Natural killer cell (primary cell): Measurements from ENCODE around the gene NFXL1. TPM values are rescaled to one million over a fixed set of nuclear protein-coding genes. Genes with fewer than 3 reads are reported as not detected.

Source experiments
- ATAC-seq, 3 donors: fragments of 150-1000 bp in 2 of 3; fragments of 200-7000 bp in 1 of 3; cut with Tn5 transposase; 1 replicate in 1 of 3; 2 replicates in 2 of 3; pipeline ENCODE4 v1.10.0; 2021; ENCODE audit warnings: mild to moderate bottlenecking in 2 of 3, moderate library complexity in 2 of 3
- DNase-seq, 2 donors: peaks; one replicate each; pipeline versions ENCODE4 v3.0.0 to v3.0.0-alpha.2; 2013 to 2021; ENCODE audit warnings: mixed read lengths in 1 of 2
- H3K27ac ChIP-seq: one replicate; pipeline ENCODE4 v1.5.1; 2013; ENCODE audit warnings: mild to moderate bottlenecking, low read length
- H3K27me3 ChIP-seq: one replicate; pipeline ENCODE4 v1.6.1; 2013; ENCODE audit warnings: low read length; ENCODE audit not compliant: control insufficient read depth, insufficient read depth
- H3K36me3 ChIP-seq: one replicate; pipeline ENCODE4 v1.6.1; 2013; ENCODE audit warnings: low read length; ENCODE audit not compliant: control insufficient read depth, insufficient read depth
- H3K4me1 ChIP-seq: one replicate; pipeline ENCODE4 v1.6.1; 2013; ENCODE audit warnings: low read length; ENCODE audit not compliant: control insufficient read depth, insufficient read depth
- H3K4me3 ChIP-seq: one replicate; pipeline ENCODE4 v1.5.1; 2013; ENCODE audit warnings: low read length
- H3K9me3 ChIP-seq: one replicate; pipeline ENCODE4 v1.6.1; 2013; ENCODE audit warnings: low read length; ENCODE audit not compliant: control insufficient read depth, insufficient read depth
- H3K27ac Mint-ChIP-seq, 2 donors: one replicate each; pipeline ENCODE4 v1.8.0; 2022; ENCODE audit warnings: mild to moderate bottlenecking in 2 of 2, mixed read lengths in 2 of 2, moderate library complexity in 1 of 2
- H3K27me3 Mint-ChIP-seq, 2 donors: one replicate each; pipeline ENCODE4 v1.8.0; 2022; ENCODE audit warnings: low read depth in 2 of 2, mixed read lengths in 2 of 2
- H3K36me3 Mint-ChIP-seq: one replicate; pipeline ENCODE4 v1.8.0; 2022; ENCODE audit warnings: mixed read lengths
- H3K4me1 Mint-ChIP-seq, 2 donors: one replicate each; pipeline ENCODE4 v1.8.0; 2022; ENCODE audit warnings: mixed read lengths in 2 of 2
- H3K4me3 Mint-ChIP-seq: one replicate; pipeline ENCODE4 v1.8.0; 2022; ENCODE audit warnings: mild to moderate bottlenecking, moderate library complexity, mixed read lengths
- H3K9me3 Mint-ChIP-seq, 2 donors: one replicate each; pipeline ENCODE4 v1.8.0; 2022; ENCODE audit warnings: mixed read lengths in 2 of 2
- WGBS: methylation state at CpG from one replicate; pipeline ENCODE4 v1.1.7; 2013; ENCODE audit warnings: missing lambda C conversion rate; ENCODE audit not compliant: insufficient coverage; 5-methylcytosine and 5-hydroxymethylcytosine counted together
- intact Hi-C: fragments of 100-400 bp; cut with micrococcal nuclease; formaldehyde crosslinking; loops from one replicate; pipeline ENCODE4 v1.14.2; 2022
- total RNA-seq, 4 donors: library from RNA; stranded (reverse); fragments of 120-200 nt in 1 of 4; gene quantifications; one replicate each; pipeline versions ENCODE4 v1.2.3 to v1.2.4, GENCODE V29; 2013 to 2022
- TF ChIP-seq, protein P1 (sequence below): fragments of 200-600 bp; IDR thresholded peaks from one replicate; pipeline ENCODE4 v1.8.0; 2022; ENCODE audit warnings: antibody characterized with exemption

Gene NFXL1
- total RNA-seq, 3 donors from 2014 or later (not counting 1 experiment from before 2014, with no cell fraction given) = 6.5 to 11.4 (median 9.9) TPM

DNA sequence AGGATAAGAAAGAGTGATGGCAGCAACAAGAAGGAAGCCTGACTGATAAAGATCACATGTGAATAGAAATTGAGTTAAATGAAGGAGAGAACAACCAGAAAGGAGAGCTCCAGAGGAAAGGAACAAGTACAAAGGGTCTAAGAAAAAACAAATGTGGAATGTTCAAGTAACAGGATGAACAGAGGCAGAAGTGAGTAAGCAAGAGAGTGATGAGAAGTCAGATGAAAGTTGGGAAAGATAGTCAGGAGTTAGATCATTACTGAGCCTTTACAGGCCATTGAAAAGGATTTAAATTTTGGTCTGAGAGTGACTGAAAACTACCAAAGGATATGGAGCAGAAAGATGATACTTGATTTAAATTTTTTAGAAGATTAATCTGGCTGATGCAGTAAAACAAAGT, 38.1 kb downstream of the NFXL1 start:
- no peak overlapping the region for H3K27ac ChIP-seq
- ATAC-seq = no peak
- peaks cover 36% of the 10 kb centered on the region for H3K36me3 Mint-ChIP-seq
- no peaks in the 10 kb centered on the region for H3K27me3 ChIP-seq
- H3K9me3 Mint-ChIP-seq = no peaks in the 10 kb centered on the region
- H3K4me3 Mint-ChIP-seq = no peak overlapping the region
- H3K9me3 ChIP-seq = no peaks in the 10 kb centered on the region
- H3K36me3 ChIP-seq = peaks cover 44% of the 10 kb centered on the region
- no peak overlapping the region for H3K4me3 ChIP-seq
- H3K27ac Mint-ChIP-seq = no peak overlapping the region
- no peaks in the 10 kb centered on the region for H3K27me3 Mint-ChIP-seq
- TF ChIP-seq, protein P1, sequence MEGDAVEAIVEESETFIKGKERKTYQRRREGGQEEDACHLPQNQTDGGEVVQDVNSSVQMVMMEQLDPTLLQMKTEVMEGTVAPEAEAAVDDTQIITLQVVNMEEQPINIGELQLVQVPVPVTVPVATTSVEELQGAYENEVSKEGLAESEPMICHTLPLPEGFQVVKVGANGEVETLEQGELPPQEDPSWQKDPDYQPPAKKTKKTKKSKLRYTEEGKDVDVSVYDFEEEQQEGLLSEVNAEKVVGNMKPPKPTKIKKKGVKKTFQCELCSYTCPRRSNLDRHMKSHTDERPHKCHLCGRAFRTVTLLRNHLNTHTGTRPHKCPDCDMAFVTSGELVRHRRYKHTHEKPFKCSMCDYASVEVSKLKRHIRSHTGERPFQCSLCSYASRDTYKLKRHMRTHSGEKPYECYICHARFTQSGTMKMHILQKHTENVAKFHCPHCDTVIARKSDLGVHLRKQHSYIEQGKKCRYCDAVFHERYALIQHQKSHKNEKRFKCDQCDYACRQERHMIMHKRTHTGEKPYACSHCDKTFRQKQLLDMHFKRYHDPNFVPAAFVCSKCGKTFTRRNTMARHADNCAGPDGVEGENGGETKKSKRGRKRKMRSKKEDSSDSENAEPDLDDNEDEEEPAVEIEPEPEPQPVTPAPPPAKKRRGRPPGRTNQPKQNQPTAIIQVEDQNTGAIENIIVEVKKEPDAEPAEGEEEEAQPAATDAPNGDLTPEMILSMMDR = no peak
- H3K4me1 Mint-ChIP-seq = no peaks in the 10 kb centered on the region
- no peaks in the 10 kb centered on the region for H3K4me1 ChIP-seq
- DNase-seq = no peak
- intact Hi-C loops = no loop called here

DNA sequence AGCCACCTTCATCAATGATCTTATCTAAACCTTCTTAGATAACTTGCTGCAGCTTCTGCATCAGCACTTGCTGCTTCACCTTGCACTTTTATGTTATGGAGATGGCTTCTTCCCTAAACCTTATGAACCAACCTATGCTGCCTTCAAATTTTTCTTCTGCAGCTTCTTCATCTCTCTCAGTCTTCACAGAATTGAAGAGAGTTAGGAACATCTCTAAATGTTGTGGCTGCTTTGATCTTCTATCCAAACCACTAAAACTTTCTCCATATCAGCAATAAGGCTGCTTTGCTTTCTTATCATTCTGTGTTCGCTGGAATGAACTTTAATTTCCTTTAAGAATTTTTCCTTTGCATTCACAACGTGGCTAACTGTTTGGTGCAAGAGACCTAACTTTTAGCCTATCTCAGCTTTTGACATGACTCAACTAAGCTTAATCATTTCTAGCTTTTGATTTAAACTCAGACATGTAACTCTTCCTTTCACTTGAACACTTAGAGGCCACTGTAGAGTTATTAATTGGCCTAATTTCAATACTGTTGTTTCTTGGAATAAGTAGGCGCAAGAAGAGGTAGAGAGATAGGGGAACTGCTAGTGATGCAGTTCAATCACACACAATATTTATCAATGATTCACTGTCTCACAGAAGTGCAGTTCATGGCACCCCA, 40.4 kb downstream of the NFXL1 start:
- Mint-ChIP-seq H3K4me1 (no peaks in the 10 kb centered on the region), H3K36me3 (peaks cover 36% of the 10 kb centered on the region), H3K9me3 (no peaks in the 10 kb centered on the region), H3K27ac (no peak overlapping the region), H3K4me3 (no peak overlapping the region), H3K27me3 (no peaks in the 10 kb centered on the region)
- peaks cover 40% of the 10 kb centered on the region for H3K36me3 ChIP-seq
- TF ChIP-seq, protein P1 = no peak
- H3K27ac ChIP-seq = no peak overlapping the region
- no peaks in the 10 kb centered on the region for H3K27me3 ChIP-seq
- H3K4me3 ChIP-seq = no peak overlapping the region
- ATAC-seq = no peak
- intact Hi-C loops = no loop called here
- no peak for DNase-seq
- no peaks in the 10 kb centered on the region for H3K9me3 ChIP-seq
- WGBS = 80% methylated on average over 2 of the region's 3 CpGs
- no peaks in the 10 kb centered on the region for H3K4me1 ChIP-seq

DNA sequence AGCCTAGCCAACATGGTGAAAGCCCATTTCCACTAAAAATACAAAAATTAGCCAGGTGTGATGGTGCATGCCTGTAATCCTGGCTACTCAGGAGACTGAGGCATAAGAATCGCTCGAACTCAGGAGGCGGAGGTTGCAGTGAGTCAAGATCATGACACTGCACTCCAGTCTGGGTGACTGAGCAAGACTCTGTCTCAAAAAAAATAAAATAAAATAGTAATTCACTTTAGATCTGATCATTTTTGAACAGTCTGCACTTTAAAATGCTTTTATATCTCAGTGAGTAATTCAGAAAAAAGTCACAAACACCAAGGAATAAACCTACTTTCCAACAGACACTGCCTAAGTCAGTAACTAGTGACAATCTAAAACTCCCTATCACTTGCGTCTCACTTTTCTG, 50.9 kb downstream of the NFXL1 start:
- H3K9me3 Mint-ChIP-seq = no peaks in the 10 kb centered on the region
- no peak overlapping the region for H3K4me3 ChIP-seq
- no peak for ATAC-seq
- H3K4me1 ChIP-seq = no peaks in the 10 kb centered on the region
- no peaks in the 10 kb centered on the region for H3K36me3 ChIP-seq
- H3K27me3 Mint-ChIP-seq = no peaks in the 10 kb centered on the region
- H3K27ac Mint-ChIP-seq = no peak overlapping the region
- intact Hi-C loops = no loop called here
- H3K27ac ChIP-seq = no peak overlapping the region
- no peaks in the 10 kb centered on the region for H3K27me3 ChIP-seq
- no peak overlapping the region for H3K4me3 Mint-ChIP-seq
- WGBS = 73% methylated on average over 4 of the region's 4 CpGs
- DNase-seq = no peak
- H3K9me3 ChIP-seq = no peaks in the 10 kb centered on the region
- H3K4me1 Mint-ChIP-seq = no peaks in the 10 kb centered on the region
- H3K36me3 Mint-ChIP-seq = no peaks in the 10 kb centered on the region
- TF ChIP-seq, protein P1 = no peak

DNA sequence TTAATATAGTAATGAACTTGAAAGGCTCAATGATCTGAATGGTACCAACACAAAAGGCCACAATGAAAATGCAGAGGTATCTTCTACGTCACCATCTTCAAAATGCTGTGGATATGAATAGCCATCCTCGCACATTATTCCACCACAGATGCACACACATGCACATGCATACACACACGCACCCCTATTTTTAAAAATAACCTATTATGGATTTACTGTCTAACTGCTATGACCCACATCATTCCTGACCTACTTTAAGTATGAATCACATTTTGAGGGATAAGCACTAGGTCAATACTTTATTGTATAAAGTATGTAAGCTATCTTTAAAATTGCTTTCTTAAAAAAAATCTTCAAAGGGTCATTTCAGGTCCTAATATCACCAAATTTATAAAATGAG, 52.1 kb downstream of the NFXL1 start:
- Mint-ChIP-seq H3K27me3 (no peaks in the 10 kb centered on the region), H3K27ac (no peak overlapping the region), H3K36me3 (no peaks in the 10 kb centered on the region), H3K4me1 (no peaks in the 10 kb centered on the region), H3K9me3 (no peaks in the 10 kb centered on the region), H3K4me3 (no peak overlapping the region)
- Histone ChIP-seq H3K27me3 (no peaks in the 10 kb centered on the region), H3K4me3 (no peak overlapping the region), H3K4me1 (no peaks in the 10 kb centered on the region), H3K27ac (no peak overlapping the region), H3K36me3 (no peaks in the 10 kb centered on the region), H3K9me3 (no peaks in the 10 kb centered on the region)
- TF ChIP-seq, protein P1 = no peak
- WGBS = 97% methylated on average over 3 of the region's 3 CpGs
- ATAC-seq (no peak), DNase-seq (no peak)
- intact Hi-C loops = no loop called here
